Renal cortex interstitium (tissue), 11 donors: Measurements from ENCODE around the gene SYNDIG1. TPM values are rescaled to one million over a fixed set of nuclear protein-coding genes. Genes with fewer than 3 reads are reported as not detected.
"Not testable (repeated sequence)": the region's sequence is repeated elsewhere in the genome, so short reads cannot be mapped to it uniquely, and the experiment has no call there.

Source experiments
- DNase-seq, 11 donors: peaks; one replicate each; pipeline ENCODE4 v3.0.0-alpha.2; 2013; ENCODE audit warnings: low read depth in 9 of 11, low spot score in 4 of 11; ENCODE audit errors: extremely low read depth in 1 of 11
- polyA plus RNA-seq, 3 donors: library from polyadenylated mRNA; unstranded; fragments of 120-200 nt; gene quantifications; one replicate each; pipeline ENCODE4 v1.2.1, GENCODE V29; 2013; ENCODE audit not compliant: insufficient read length in 3 of 3

Gene SYNDIG1
- polyA plus RNA-seq, 3 donors = 7.5 to 10.6 (median 8.2) TPM

DNA sequence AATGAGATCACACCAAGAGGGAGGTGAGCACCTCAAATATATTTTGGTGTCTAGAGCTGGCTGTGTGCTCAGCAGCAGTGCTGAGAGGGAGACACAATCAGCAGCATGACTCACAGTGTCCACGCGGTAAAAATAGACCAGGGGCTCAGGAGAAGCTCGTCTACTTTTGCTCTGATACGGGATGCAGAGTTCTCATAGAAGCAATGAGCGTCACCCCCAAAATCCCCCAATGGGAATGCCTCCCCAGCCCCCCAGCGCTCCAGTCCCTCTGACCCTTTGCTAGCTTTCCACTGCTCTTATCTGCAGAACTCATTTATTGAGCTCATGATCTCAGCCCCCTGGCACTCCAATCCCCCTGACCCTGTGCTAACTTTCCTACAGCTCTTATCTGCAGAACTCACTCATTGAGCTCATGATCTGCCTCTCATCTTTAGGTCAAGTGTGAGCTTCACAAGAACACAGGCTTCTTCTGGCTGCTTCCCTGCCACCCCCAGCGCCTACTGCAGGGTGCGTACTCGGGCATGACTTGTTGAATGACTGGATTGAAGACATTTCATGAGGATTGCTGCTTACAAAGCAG is 34.0 kb downstream of the SYNDIG1 start:
- no peak for DNase-seq

DNA sequence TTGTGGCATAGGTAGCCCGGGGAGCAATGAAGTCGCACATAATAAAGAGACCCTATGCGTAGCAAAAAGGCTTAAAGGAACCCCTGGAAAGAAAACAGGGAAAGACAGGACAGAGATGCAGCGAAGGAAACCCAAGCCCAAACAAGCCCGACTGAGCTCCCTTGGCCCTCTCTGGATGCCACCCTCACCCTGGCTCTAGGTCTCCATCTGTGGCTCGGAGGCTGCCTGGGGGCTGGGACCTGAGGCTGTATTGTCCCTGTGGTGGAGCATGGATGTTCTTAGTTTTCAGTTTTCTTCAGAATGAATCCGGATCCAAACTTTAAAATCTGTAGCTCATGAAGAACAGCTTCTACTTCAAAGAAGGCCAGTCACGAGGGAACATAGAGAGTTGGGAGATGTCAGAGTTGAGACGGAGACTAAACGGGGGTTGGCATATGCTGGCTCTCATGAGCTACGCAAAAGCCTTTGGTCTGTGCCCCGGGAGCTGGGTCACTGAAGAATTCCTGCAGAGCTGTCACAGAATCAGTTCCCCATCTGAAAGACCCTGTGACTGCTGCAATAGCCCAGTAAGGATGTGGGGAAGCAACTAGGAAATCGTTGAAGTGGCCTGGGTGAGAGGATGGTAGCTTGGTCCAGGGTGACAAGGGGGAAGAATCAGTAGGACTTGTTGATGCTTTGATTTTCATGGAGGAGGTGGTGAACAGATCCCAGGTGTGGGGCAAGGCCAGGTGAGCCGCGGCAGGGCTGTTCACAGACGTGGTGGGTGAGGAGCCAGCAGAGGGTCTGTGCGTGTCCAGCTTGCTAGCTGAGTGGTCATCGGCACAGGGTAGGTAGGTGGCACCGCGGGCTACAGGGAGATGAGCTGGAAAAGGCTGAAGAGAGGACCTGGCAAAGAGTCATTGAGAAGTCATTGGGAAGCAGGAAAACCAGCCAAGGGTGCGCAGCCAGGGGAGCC is 35.2 kb downstream of the SYNDIG1 start:
- no peak for DNase-seq

DNA sequence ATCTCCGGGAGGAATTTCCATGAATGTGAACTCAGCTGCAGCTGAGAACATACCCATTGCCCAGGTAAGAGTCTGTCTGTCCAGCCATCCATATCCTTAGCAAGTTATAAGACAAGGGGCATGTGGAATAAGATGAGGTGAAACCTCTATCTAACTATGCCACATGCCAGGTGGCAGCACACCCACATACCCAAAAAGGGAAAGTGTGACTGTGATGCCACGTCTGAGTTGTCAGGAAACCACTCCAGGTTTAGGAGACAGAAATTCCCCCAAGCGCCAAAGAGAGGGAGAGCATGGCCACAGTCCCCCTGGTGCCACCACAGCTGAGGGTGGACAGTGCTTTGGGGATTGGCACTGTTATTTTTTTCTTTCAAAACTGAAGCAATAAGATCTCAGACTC is 36.7 kb downstream of the SYNDIG1 start:
- no peak for DNase-seq

DNA sequence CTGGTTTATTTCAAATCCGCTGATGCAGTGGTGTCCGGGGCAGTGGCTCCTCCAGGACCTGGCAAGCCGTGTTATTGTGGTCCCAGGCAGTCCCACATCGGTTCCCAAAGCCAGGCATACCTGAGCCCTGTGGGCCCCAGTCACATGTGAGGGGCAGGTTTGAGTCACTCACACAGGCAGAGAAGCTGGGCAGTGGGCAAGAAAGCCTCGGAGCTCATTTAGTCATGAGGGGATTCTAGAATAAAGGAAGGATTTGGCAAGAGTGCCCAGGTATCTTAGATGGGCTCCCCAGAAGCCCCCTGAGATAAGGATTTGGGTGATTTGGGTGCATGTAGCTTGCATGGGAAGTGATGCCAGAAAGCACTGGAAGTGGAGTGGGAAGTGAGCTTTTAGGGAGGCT is 37.3 kb downstream of the SYNDIG1 start:
- no peak for DNase-seq

DNA sequence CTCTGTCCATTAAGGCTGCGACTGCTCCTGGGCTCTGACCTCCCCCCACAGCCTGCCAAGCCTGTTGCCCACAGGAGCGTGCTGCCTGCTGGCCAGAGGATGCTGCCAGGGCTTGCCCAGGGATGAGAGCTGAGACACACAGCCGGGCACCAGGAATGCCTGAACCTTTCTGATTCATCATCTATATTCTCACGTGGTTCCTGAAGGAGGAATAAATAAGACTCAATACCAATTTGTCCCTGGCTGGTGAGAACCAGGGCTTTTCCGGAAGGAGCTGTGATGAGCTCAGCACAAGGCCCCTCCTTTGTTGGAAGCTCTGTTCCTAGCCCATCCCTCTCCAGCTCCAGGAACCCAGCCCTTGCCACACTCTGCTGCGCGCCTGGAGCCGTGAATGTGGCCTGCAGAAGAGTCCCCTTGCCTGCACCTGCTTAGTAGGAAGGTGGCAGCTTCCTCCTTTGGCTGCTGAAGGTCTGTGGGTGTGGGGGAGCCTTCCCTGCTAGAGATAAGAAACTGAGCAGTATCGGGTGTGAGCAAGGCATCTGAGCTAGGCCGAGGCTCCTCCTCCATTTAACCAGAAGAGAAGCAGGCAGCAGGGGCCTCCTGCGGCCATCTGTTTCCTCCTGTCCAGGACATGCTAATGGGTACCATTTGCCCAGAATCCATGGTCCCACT is 37.9 kb downstream of the SYNDIG1 start:
- DNase-seq = no peak

DNA sequence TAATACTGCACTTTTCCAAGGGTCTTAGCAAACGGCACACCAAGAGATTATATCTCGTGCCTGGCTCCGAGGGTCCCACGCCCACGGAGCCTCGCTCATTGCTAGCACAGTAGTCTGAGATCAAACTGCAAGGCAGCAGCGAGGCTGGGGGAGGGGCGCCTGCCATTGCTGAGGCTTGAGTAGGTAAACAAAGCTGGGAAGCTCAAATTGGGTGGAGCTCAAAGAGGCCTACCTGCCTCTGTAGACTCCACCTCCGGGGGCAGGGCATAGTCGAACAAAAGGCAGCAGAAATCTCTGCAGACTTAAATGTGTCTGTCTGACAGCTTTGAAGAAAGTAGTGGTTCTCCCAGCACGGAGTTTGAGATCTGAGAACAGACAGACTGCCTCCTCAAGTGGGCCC is 43.0 kb downstream of the SYNDIG1 start:
- DNase-seq = not testable (repeated sequence)

DNA sequence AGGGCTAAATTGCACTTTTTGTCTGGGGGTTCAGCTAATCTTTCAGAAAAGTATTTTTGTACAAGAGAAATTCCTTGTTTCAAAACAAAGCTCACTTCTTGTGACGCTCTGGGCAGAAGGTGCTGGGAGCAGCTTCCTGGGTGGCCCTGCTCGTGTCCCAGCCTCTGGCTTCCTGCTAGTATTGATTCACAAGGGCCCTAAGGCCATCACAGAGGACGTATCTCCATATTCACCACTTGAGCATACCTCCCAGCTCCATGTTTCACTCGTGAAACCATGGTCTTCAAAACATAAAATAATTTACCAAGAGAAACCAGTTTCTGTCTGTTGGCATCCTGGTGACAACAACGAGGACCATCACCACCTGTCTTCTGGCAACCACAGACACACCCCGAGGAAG is 49.1 kb downstream of the SYNDIG1 start:
- no peak for DNase-seq

DNA sequence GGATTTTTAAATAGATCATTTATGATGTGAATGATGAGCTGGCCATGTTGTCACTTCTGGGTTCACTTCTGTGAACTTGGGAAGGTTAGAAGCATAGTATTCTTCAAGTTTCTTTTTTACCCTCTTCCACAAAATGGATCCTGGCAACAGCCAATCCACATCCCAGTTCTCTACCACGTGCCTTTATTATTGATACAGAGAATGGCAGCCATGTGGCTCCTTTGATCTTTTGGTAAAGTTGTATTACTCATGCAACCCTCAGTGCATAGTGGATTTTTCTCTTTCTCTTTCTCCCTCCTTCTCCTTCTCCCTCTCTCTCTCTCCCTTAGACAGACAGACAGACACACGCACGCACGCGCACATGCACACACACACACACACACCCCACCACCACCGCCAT is 50.0 kb downstream of the SYNDIG1 start:
- DNase-seq = no peak

DNA sequence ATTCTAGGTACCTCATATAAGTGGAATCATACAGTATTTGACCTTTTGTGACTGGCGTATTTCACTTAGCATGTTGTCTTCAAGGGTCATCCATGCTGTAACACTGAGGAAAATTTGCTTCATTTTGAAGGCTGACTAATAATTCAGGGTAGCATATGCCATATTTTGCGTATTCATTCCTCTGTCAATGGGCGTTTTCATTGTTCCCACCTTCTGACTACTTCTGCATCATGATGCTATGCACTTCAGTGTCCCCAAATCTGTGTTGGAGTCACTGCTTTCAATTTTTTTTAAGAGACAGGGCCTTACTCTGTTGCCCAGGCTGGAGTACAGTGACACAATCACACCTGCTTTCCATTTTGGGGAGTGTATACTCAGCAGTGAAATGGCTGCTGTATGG is 51.6 kb downstream of the SYNDIG1 start:
- no peak for DNase-seq

DNA sequence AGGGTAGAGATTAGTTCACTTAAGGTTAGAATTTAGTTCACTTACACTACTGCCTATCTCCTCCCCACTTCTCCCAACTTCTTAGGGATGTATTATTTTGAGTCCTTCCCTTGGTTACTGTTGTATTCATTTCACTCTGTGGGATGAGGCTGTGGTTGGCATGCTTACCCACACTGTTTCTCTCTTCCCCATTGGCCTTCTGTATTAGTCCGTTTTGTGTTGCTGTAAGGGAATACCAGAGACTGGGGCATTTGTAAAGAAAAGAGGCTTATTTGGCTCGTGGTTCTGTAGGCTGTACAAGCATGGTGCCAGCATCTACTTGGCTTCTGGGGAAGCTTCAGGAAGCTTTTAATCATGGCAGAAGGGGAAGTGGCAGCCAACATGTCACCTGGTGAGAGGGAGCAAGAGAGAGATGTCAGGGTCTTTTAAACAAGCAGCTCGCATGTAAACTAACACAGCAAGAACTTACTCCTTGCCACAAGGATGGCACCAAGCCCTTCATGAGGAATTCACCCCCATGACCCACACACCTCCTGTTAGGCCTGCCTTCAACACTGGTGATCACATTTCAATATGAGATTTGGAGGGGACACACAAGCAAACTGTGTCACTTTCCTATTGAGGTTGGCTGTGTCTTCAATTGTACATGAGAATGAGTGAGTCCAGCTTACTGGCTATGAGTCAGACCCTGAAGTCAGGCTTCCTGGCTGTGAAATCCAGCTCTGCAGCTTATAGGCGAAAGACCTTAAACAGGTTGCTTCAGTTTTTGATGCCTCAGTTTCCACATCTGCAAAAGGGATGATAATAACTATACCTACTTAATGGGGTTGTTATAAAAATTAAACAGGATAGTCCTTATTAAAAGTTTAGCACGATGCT is 53.3 kb downstream of the SYNDIG1 start:
- DNase-seq = no peak

DNA sequence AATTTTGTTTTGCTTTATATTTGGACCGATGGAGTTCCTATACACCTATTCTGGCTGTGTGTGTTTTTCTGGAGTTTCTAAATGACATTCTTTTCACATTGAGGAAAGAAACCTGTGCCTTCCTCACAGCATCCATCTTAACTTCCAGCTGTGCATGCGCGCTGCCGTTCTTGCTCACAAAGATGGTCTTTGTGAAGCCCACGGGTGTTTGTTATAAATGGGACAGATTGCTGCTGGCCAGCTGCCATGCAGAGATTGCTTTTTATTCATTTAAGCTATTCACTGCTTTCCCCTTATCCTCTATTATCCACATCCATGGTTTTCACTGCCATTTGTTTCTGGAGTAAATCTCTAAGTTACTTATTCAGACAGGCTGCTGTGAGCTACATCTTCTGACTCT is 54.2 kb downstream of the SYNDIG1 start:
- DNase-seq = no peak

DNA sequence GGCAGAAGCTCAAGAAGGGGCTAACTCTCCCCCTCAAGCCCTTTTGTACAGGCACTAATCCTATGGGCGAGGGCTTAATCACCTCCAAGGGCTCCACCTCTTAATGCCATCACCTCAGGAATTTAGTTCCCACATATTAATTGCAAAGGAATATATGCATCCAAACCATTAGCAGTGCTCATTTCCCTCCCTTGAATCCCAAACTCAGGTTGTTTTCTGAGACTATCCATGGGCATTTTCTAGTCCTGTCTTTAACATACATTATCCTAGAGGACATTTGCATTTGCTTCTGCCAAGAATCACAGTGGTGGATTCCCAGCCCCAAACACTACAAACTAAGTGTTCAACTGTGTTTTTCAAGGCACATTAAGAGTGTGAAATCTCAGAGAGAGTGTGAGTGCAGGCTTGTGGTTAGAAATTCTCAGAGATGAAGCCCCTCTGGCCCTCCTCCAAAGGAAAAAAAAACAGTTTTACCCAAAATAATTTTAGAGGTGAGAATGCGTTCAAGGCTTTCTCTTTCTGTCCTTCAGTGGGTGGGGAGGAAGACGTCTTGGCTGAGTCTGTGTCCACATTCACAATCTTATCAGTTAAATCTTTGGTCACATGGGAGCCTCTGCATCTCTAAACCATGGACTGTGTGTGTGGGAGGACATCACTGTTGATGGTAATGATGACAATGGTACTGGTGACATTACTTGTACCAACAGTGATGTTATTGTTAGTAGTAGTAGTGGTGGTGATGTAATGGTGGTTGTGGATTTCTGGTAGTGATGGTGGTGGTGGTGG is 59.3 kb downstream of the SYNDIG1 start:
- DNase-seq = no peak

DNA sequence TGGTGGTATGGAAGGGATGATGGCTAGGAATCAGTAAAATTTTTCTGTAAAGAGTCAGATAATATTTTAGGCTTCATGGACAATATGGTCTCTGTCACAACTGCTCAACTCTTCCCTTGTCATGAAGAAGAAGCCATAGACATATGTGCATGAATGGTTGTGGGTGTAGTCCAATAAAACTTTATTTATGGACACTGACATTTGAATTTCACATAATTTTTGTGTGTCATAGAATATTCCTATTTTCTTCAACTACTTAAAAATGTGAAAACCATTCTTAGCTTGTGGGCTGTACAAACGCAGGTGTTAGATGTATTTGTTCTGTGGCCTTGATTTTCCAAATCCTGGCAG is 59.9 kb downstream of the SYNDIG1 start:
- DNase-seq = no peak

DNA sequence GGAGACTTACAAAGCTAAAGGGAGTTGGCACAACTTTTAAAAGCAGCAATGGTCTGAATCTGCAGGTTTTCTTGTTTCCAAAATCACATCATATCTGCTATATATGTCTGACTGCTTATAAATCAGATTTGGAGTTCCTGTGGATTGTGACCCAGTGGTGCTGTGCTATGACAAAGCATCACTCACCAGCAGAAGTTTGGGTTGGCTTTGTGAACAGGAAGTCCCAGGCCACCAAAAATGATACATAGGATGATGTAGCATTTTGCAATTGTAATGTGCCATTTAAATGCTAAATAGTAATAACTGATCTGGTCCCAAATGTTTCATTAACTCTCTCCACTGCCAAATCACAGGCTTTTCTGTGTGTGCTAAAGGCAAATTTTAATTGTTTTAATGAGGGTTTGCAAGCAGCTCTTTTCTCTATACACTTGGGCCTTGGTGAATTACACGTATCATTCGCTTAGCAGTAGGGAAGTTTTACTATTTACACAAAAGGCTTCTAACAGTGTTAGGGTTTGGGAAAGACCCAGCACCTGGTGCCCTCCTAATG is 60.8 kb downstream of the SYNDIG1 start:
- DNase-seq = no peak

DNA sequence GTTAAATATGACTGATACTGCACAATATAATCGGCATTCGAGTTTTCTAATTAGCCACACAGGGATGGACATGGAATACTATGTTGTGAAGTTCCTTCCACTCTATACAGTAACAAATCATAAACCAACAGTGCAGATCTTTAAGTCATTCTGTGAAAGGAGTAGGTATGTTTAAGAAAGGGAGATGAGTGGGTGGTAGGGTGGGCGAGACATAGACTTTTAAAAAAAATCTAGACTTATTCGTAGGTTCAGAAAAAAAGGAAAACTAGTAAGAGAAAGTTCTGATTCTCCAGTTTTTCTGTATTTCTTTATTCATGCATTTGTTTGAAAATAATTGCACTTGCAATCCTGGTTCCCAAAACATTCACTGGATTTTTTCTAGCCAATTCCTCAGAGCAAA is 61.8 kb downstream of the SYNDIG1 start:
- DNase-seq = no peak

DNA sequence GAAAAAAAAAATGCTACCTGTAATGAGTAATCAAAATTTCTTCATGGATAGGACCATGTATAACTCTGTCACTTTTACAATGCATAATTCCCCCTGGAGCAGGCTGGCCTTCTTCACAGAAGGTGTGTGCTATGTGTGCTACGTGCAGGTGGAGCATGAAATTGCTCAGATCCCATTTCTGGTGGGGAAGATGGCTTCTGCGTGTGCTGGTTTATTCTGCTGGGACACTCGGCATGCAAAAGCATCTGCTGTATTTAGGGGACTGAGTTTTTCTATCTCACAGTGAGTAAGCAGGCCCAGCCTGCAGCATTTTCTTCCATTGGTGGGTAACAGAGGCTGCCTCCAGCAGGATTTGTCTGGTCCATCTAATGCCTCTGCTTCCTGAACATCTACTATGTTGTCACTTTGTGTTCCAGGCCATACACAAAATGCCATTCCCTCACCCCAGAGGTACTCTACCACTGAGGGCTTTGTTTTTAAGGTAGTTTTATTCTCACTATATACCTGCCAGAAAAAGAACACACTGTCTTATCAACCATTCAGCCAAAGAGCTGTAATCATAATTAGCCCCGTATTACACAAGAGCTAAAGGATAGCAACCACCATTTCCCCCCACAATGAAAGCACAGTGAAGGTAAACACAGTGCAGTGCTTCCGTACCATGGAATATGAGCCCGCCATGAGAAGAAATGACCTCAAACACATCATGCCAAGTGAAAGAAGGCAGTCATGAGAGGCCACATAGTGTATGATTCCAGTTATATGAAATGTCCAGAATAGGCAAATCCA is 62.4 kb downstream of the SYNDIG1 start:
- no peak for DNase-seq

DNA sequence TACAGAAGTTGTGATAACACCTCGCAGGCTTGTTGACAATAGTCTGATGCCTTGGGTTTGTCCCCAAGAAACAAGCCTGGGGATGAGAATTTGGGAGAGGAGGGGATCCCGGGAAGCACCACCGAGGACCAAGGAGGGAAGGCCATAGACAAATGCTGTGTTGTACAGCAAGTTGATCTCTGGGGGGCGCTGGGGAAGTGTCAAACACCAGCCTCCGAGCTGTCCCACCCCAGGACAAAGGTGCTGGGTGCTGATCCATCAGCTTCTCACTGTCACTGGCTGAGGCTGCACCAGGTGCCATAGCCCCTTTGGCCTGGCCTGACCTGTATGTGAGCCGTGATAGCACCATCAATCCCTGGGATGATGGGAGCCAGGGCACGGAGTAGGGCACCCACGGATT is 64.0 kb downstream of the SYNDIG1 start:
- no peak for DNase-seq

DNA sequence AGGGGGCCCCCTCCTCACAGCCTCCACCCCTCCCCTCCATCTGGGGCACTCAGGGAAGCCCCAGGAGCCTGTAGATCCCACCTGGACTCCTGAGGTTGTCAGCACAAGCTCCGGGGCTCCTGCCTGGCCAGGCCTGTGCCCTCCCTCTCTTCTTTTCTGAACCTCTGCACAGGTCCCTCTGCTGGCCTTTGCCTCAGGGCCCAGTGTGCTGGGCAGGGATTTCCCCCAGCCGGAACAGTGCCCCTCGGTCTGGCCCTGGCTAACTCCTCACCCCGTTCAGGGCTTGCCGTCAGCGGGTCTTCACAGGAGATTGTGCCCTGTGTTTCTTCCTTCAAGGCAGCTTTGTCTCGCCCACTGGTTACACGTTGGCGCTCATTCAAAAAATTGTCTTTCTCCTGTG is 64.9 kb downstream of the SYNDIG1 start:
- no peak for DNase-seq
